Psoas muscle (tissue), 8 donors: ENCODE results near the gene NOL6. TPM values are rescaled to one million over a fixed set of nuclear protein-coding genes. Genes with fewer than 3 reads are reported as not detected.
A peak's percentile ranks its signal among the peaks of the same experiment; 100 is the strongest.

Experiments used
- ATAC-seq, 4 donors: fragments of 200-7000 bp; cut with Tn5 transposase; one replicate each; pipeline ENCODE4 v1.9.1; 2020; ENCODE audit warnings: moderate library complexity in 3 of 4, mild to moderate bottlenecking in 2 of 4
- DNase-seq, 2 donors: peaks; one replicate each; pipeline ENCODE4 v3.0.0-alpha.2; 2020
- H3K27ac ChIP-seq: fragments of 200-600 bp; one replicate; pipeline ENCODE4 v1.8.0; 2022
- H3K27me3 ChIP-seq, 3 donors: fragments of 200-600 bp in 1 of 3; one replicate each; pipeline versions ENCODE4 v1.6.1 to v1.8.0; 2013 to 2022; ENCODE audit warnings: low read length in 2 of 3, mild to moderate bottlenecking in 2 of 3, moderate library complexity in 1 of 3; ENCODE audit not compliant: insufficient read depth in 3 of 3
- H3K36me3 ChIP-seq, 2 donors: fragments of 200-600 bp in 1 of 2; one replicate each; pipeline versions ENCODE4 v1.6.1 to v1.8.0; 2013 to 2022; ENCODE audit warnings: low read depth in 1 of 2, mild to moderate bottlenecking in 1 of 2, moderate library complexity in 1 of 2; ENCODE audit not compliant: insufficient read depth in 1 of 2
- H3K4me1 ChIP-seq: fragments of 200-600 bp; one replicate; pipeline ENCODE4 v1.8.0; 2022
- H3K4me3 ChIP-seq: fragments of 200-600 bp; one replicate; pipeline ENCODE4 v1.8.0; 2022; ENCODE audit warnings: mild to moderate bottlenecking
- H3K9me3 ChIP-seq: fragments of 200-600 bp; one replicate; pipeline ENCODE4 v1.8.0; 2022
- WGBS, 3 donors: extraction: QIAGEN DNeasy Blood & Tissue Kit; methylation state at CpG; one replicate each; pipeline versions ENCODE4 v1.1.6 to v1.1.7; 2013; 5-methylcytosine and 5-hydroxymethylcytosine counted together
- intact Hi-C, 2 donors: fragments of 100-400 bp; cut with DNase I; formaldehyde crosslinking; loops; one replicate each; pipeline versions ENCODE4 v1.11.0 to v1.14.2; 2022
- polyA plus RNA-seq, 3 donors: library from polyadenylated mRNA; stranded (reverse); fragments of 200-250 nt; gene quantifications; one replicate each; pipeline ENCODE4 v1.2.3, GENCODE V29; 2013
- total RNA-seq, 4 donors: library from RNA; stranded (reverse); fragmentation: NEBNext Ultra II Directional in 2 of 4; extraction: Animal tissue kit (Norgen Biotek cat#: 25700) in 2 of 4; gene quantifications; one replicate each; pipeline versions ENCODE4 v1.2.1 to v1.2.4, GENCODE V29; 2021 to 2023
- TF ChIP-seq, protein P1 (sequence below): fragments of 200-600 bp; IDR thresholded peaks from one replicate; pipeline ENCODE4 v1.8.0; 2022; ENCODE audit warnings: antibody characterized with exemption
- donor health status: healthy with polysubstance abuse.
- donor health status: DM: no; HTN: no; CAD: no; lungs with moderate emphysema.
- donor health status: Bipolar disorder and iron deficiency.
- donor health status: healthy.
- donor health status: DM: yes; HTN: yes; CAD: no.
- donor health status: DM: no; HTN: no; CAD: no.
- donor health status: DM: no; HTN: no; CAD: no.
- donor health status: DM: yes; HTN: yes; CAD: no.

Gene NOL6
- total and polyA plus RNA-seq, 7 donors, result 18.8 to 39.9 (median 33.5) TPM

DNA sequence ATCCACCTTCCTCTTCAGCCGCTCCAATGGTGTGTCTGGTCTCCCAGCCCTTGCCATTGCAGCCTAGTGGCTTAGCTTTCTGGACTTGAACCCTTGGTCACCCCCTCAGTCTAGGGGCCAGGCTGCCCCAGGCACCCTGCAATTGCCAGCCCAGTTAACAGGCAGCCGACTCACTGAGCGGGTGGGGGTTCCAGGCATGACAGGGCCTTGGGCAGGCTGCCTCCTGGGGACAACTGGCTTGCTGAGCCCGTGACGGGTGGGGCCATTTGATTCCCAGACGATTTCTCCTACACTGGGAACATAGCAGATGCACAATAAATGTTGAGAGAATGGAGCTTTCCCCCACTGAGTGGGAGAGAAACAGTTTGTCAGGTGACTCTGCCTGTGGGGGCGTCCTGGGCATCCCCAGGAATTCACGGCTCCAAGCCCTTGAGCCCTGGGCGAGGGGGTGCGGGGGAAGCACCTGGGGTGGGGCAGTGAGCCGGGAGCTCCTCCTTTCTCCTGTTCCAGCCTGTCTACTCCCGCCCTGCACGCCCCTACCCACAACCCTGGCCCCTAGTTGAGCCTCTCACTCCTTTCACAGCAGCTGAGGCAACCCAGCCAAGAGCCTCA, 58.7 kb downstream of the NOL6 start:
- 59 to 69% (median 59%) methylated on average over 12 to 13 of the region's 13 CpGs for WGBS, 3 donors
- H3K36me3 ChIP-seq, result no peaks in the 10 kb centered on the region
- ATAC-seq (peak in 1 of 4 donors; percentile 23), DNase-seq (no peak)
- H3K27ac ChIP-seq, result no peak overlapping the region
- intact Hi-C loops, result loop anchor here (2.0 to 5.0 kb wide), 2 partner anchors 38 kb away; no protein-coding TSS in a partner anchor
- no peaks in the 10 kb centered on the region for H3K9me3 ChIP-seq
- H3K4me1 ChIP-seq, result no peaks in the 10 kb centered on the region
- TF ChIP-seq, protein P1, sequence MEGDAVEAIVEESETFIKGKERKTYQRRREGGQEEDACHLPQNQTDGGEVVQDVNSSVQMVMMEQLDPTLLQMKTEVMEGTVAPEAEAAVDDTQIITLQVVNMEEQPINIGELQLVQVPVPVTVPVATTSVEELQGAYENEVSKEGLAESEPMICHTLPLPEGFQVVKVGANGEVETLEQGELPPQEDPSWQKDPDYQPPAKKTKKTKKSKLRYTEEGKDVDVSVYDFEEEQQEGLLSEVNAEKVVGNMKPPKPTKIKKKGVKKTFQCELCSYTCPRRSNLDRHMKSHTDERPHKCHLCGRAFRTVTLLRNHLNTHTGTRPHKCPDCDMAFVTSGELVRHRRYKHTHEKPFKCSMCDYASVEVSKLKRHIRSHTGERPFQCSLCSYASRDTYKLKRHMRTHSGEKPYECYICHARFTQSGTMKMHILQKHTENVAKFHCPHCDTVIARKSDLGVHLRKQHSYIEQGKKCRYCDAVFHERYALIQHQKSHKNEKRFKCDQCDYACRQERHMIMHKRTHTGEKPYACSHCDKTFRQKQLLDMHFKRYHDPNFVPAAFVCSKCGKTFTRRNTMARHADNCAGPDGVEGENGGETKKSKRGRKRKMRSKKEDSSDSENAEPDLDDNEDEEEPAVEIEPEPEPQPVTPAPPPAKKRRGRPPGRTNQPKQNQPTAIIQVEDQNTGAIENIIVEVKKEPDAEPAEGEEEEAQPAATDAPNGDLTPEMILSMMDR, result no peak
- H3K4me3 ChIP-seq, result no peak overlapping the region
- no peaks in the 10 kb centered on the region for H3K27me3 ChIP-seq

DNA sequence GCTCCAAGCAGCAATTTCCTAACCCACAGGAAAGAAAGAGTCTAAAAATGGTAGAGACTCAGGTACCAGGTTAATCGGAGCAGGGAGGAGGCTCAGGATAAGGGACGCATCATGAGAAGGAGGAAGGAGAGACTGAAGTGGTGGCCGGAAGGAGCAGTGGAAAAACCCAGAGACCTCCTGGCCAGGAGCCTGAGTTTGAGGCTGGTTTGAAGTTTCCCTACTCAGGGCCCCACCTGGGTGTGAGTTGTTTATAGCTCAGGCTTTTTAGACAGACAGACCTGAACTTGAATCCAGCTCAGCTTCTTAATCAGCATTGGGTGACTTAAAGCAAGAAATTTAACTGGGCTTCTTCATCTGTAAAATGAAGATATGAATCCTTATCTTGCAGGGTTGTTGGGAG, 59.5 kb downstream of the NOL6 start:
- Histone ChIP-seq H3K27me3 (no peaks in the 10 kb centered on the region), H3K9me3 (no peaks in the 10 kb centered on the region), H3K36me3 (no peaks in the 10 kb centered on the region), H3K4me1 (no peaks in the 10 kb centered on the region), H3K4me3 (no peak overlapping the region), H3K27ac (no peak overlapping the region)
- intact Hi-C loops, result loop anchor here (2.0 to 5.0 kb wide), 2 partner anchors 37 kb away; no protein-coding TSS in a partner anchor
- TF ChIP-seq, protein P1, result no peak
- WGBS, 3 donors, result 69 to 80% (median 77%) methylated on average over 3 of the region's 3 CpGs
- ATAC-seq (no peak), DNase-seq (no peak)

Other genes with a start within 250 kb of the NOL6 start
- not detected for gene SPINK4, start 233.8 kb downstream of the NOL6 start, total RNA-seq
- gene SPINK4, start 233.8 kb downstream of the NOL6 start, polyA plus RNA-seq, result under 1 TPM in 1 of 3 donors, not detected in 2; 0.34 TPM
- gene BAG1, start 209.2 kb downstream of the NOL6 start, total RNA-seq, result 100 to 1,000 TPM; 125 to 253 (median 151) TPM
- 100 to 1,000 TPM; 265 to 371 (median 315) TPM for gene BAG1, start 209.2 kb downstream of the NOL6 start, polyA plus RNA-seq
- 10 to 100 TPM; 28.7 to 41.1 (median 37.6) TPM for gene CHMP5, start 208.9 kb downstream of the NOL6 start, total RNA-seq
- gene CHMP5, start 208.9 kb downstream of the NOL6 start, polyA plus RNA-seq, result 10 to 100 TPM; 31.9 to 80.4 (median 38.3) TPM
- 10 to 100 TPM; 33.8 to 59.2 (median 46.1) TPM for gene NFX1, start 183.4 kb downstream of the NOL6 start, total RNA-seq
- gene NFX1, start 183.4 kb downstream of the NOL6 start, polyA plus RNA-seq, result 10 to 100 TPM; 20.9 to 33.4 (median 26.8) TPM
- 10 to 100 TPM in 3 of 4 donors, 1 to 10 TPM in 1; 8.6 to 45.0 (median 15.7) TPM for gene AQP7, start 71.4 kb downstream of the NOL6 start, total RNA-seq
- gene AQP7, start 71.4 kb downstream of the NOL6 start, polyA plus RNA-seq, result 10 to 100 TPM in 2 of 3 donors, 1 to 10 TPM in 1; 8.6 to 10.8 (median 10.7) TPM
- gene AQP3, start 26.3 kb downstream of the NOL6 start, total RNA-seq, result 10 to 100 TPM in 2 of 4 donors, 1 to 10 TPM in 2; 4.7 to 12.0 (median 8.4) TPM
- gene AQP3, start 26.3 kb downstream of the NOL6 start, polyA plus RNA-seq, result 1 to 10 TPM; 2.5 to 3.6 (median 3.1) TPM
- gene ANKRD18B, start 50.3 kb upstream of the NOL6 start, total RNA-seq, result under 1 TPM in 3 of 4 donors, not detected in 1; 0.25 to 0.43 (median 0.30) TPM
- under 1 TPM in 2 of 3 donors, not detected in 1; 0.01 to 0.07 TPM for gene ANKRD18B, start 50.3 kb upstream of the NOL6 start, polyA plus RNA-seq